Kidney tubule cell (primary cell): ENCODE data around the gene LIMS2.

Experiments used
- DNase-seq: peaks from one replicate; pipeline ENCODE4 v3.0.0-alpha.2; 2018; ENCODE audit warnings: low spot score

LIMS2 gene

DNA sequence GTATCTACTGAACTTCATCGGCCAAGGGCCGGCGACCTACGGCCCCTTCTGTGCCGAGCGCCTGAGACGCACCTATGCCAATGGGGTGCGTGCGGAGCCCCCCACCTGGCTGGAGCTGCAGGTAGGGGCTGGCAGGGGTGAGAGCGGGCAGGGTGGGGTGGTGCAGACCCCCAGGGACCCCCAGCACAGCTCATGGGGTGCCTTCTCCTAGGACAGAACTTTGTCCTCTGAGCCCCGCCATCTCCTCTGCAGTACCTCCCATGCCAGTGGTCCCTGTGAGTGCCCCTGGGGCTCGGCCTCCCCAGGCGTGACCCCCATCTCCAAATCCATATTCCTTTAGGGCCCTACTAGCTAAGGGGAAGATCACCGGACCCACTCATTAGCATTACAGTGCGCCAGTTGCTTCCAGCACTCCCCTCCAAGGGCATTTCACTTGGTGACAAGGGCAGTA is 53.3 kb downstream of the LIMS2 start:
- no peak for DNase-seq

DNA sequence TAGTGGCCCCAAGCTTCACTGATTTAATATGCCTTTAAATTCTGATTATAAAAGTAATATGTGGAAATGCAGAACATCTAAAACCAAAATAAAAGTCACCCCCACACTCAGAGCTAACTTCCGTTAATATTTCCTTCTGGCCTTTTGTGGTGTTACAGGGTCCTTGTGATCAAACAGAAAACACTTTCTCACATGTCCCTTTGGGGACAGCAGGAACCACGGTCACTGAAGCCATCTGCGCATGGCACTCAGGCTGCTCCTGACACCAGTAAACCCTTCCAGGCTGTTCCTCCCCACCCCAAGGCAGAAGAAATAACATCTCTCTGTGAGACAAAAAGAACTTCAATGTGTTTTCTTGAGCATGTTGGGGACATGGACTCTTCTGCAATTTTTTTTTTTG is 54.5 kb downstream of the LIMS2 start:
- DNase-seq: no peak

DNA sequence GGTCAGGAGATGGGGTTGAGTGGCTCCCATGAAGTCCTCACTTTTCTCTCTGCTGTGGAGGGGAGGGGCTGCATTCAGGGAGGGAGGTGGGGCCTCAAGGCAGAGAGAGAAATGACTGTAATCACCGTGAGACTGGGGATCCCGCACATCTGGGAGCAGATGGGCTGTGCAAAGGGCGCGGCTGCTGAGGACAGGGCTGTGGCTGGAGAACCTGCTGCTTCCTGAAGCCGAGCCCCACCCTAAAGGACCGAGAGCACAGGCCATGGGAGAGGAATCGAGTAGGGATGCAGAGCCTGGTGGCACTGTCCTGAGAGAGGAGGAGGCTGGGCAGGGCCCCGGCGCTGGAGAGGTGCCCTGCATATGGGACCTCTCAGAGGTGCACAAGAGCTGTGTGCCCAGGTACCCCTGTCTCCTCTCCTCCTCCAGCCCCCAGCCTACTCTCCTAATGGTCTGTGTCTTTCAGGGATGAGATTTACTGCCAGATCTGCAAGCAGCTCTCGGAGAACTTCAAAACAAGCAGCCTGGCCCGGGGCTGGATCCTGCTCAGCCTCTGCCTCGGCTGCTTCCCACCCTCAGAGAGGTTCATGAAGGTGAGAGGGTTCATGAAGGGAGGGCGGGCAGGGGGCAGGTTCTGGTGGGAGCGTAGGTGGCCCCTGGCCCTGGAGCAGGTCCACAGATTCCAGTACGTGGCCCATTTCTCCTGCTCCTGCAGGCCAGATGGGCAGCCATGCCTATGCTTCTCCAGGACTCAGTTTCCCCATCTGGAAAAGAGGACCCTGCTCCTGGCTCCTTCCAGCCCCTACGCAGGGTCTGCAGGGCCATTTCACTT is 55.2 kb downstream of the LIMS2 start:
- DNase-seq: no peak

DNA sequence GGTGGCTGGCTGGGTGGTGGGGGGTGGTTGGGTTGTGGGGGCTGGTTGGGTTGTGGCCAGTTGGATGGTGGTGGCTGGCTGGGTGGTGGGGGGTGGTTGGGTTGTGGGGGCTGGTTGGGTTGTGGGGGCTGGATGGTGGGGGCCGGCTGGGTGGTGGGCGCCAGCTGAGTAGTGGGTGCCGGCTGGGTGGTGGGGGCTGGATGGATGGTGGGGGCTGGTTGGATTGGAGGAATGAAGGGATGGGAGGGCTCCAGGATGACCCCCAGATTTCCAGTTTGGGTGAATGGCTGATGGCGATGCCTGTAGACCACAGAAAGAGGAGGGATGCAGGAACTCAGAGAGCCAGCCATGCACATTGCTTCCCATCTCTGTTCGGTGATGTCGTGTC is 56.1 kb downstream of the LIMS2 start:
- DNase-seq: no peak

DNA sequence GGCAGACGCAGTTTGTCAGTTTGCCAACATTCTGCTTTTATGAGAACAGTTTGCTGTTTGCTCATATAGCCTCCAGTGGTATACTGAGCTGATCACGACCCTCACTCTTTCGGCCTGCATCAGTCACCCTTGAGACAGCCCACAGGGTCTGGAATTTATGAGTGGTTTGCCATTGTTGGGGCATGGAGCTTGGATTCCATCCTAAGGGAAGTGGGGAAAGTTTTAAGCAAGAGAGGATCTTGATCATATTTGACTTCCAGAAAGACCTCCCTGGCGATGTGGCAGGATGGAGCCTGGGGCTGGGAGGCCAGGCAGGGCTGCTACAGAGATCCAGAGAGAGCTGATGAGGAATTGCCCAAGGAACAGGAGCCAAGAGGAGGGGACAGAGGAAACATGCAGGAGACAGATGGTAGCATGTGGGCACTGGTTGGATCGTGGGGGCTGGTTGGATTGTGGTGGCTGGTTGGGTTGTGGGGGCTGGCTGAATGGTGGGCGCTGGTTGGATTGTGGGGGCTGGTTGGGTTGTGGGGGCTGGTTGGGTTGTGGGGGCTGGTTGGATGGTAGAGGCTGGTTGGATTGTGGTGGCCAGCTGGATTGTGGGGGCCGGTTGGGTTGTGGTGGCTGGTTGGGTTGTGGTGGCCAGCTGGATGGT is 56.7 kb downstream of the LIMS2 start:
- no peak for DNase-seq

DNA sequence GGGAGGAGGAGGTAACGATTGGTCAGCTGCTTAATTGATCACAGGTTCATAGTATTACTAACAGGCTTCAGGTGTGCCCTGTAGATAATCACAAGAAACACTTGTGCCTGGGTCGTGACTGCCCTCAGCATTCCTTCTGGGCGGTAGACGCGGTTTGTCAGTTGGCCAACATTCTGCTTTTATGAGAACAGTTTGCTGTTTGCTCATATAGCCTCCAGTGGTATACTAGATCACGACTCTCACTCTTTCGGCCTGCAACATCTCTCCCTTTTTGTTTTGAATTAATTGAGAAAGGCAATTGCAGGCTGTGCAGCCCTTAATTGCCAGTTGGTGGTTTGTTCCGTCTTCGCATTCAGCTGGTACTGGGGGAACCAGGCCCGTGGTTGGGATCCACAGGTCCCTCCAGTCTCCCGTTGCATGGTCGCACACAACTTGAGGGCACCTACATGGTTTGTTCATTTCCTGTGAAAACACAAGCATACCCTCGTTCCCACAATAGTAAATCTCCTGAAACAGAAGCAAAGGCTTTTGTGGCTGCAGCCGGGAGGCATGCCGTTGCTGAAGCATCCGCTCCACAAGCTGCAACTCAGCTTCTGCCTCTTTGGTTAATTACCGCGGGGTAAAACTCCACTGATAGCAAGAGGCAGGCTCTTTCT is 59.7 kb downstream of the LIMS2 start:
- no peak for DNase-seq

DNA sequence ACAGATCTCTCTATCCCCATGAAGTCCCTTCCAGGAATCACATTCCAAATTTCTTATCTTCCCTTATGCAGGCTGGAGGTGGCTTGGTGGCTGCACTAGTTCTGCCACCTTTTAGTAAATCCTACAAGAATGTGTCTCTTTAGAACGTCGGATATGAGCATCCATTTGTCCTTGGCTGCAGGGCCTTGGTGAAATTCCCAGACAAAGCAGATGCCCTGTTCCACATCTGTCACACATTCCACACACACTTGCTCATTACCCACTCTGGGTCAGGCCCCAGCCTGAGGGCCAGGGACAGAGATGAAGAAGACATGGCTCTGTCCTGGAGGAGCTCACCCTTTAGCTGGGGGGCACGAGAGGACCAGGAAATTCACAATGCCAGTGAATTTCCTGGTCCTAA is 60.6 kb downstream of the LIMS2 start:
- peak; percentile 25 for DNase-seq

DNA sequence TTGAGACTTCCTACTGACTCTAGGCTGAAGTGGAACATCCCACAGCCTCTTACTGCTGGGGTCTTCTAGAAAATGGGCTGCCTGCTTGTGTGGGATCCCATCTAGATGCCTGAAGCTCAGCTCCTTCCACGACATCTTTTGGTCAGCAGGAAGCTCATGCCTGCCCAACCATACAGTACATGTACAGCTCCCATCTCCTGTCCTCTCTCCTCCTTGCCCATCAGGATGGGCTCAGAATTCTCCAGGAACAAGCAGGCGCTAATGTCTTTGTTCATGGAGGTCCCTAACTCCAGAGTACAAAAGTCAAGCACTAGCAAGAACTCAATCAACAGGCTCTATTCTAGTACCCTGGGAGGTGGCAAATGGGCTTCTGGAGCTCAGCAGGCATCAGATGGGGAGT is 61.1 kb downstream of the LIMS2 start:
- DNase-seq: no peak

DNA sequence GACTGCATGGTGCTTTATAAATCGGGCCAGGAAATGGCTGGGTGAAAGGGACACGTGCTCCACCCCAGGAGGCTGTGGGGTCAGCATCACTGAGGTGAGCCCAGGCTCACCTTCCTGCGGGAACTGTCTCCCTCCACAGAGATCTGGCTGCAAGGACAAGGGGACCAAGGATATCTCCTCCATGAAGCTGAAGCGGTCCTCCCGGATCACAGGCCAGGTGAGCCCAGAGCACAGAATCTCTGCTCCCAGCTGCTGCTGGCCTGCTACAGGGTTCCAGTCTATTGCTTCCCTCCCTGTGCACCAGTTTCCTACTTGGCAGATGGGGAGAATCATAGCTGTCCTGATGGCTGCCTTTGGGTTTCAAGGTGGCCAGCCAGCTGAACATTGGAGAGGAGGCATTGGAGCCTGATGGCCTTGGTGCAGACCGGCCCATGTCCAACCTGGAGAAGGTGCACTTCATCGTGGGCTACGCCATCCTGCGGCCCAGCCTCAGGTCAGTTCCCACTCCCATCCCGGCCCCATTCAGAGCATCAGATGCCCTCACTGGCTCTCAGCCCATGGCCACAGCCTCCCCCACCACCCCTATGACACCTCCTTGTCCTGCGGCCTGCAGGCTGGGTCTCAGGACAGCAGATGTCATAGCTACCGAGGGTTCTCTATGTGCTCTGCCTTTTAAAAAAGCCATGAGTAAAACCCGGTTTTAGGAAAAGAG is 63.1 kb downstream of the LIMS2 start:
- DNase-seq: no peak

DNA sequence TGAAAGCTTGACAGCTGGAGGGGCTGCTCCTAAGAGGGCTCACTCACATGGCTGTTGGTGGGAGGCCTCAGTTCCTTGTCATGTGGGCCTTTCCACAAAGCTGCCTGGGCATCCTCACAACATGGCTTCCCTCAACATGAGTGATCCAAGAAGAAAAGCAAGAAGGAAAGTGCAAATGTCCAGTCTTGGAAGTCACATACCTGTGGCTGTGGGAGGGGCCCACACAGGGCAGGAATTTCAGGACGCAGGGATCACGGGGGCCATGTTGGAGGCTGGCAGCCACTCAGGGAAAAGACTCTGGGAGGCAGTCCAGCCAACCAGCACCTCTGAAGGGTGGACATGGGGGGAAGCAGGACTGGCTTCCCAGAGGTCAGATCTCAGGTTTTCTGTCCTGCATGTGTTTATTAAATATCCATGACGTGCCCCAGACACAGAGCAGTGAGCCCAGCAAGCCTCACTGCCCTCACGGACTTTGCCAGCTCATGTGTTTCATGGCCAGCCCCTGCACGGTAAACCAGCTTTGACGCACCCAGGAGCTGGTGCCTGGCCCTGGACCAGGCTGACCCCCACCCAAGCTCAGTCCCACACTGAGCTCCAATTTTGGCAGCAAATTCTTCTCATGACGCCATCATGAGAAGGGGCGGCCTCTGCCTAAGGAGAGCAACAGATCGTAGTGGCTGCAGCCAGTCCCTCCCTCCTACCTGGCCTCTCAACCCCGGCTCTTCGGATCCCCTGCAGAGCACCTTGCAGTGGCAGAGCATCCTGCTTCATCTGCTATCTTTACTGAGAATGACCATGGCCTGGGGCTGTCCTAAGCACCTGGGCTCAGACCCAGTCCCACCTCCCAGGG is 64.0 kb downstream of the LIMS2 start:
- no peak for DNase-seq

DNA sequence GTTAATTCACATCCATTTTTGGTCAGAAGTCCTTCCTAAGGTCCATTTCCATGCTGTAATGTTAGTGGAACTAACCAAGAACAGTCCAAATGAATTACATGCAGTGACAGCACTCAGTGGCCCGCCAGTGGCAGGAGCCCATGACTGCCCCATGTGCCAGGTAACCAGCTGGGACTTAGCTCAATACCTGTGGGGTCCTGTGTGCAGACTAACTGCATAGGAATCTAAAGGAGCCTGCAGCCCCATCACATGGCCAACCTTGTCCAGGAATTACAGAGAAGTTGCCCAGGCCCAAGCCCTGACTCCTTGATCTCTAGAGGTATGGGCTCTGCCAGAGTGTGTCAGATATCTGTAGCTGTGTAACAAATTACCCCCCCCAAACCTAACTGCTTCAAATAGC is 64.8 kb downstream of the LIMS2 start:
- DNase-seq: no peak

DNA sequence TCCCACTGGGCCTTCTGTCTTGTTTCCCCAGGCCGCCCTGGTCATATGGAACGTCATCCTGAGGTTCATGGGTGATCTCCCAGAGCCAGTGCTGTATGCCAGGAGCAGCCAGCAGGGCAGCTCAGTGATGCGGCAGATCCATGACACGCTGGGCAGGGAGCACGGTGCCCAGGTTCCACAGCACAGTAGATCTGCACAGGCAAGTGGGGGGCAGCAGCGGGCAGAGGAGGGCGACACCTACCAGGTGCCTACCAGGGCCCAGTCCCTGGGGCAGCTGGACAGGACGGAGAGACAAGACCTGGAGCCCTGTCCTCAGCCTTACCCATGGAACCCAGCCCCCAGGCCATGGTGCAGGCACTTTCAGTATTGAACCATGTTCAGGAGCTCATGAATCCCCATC is 65.5 kb downstream of the LIMS2 start:
- DNase-seq: no peak

DNA sequence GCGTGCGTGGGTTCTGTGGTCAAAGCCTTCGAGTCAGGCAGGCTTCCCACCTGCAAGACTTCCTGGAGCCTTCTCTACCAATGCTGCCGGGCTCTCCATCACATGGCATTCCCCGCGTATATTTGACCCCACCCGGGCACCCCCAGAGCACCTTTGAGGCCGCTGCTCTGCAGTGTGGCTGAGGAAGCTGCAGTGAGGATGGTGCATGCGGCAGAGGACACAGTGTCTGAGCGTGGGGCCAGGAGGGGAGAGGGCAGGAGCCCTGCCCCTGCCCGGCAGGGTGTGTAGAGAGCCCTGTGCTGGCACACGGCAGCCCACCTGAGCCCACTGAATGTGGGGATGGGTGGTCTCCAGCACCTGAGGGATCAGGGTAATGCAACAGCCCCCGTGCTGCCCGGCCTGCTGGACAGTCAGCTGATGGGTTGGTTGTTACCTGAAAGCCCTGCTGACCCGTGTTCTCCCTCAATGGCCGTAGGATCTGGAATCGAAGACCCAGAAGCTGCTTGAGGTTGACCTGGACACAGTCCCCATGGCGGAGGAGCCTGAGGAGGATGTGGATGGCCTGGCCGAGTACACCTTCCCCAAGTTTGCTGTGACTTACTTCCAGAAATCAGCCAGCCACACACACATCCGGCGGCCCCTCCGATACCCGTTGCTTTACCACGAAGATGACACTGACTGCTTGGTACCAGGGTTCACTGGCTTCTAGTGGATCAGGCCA is 66.1 kb downstream of the LIMS2 start:
- no peak for DNase-seq

DNA sequence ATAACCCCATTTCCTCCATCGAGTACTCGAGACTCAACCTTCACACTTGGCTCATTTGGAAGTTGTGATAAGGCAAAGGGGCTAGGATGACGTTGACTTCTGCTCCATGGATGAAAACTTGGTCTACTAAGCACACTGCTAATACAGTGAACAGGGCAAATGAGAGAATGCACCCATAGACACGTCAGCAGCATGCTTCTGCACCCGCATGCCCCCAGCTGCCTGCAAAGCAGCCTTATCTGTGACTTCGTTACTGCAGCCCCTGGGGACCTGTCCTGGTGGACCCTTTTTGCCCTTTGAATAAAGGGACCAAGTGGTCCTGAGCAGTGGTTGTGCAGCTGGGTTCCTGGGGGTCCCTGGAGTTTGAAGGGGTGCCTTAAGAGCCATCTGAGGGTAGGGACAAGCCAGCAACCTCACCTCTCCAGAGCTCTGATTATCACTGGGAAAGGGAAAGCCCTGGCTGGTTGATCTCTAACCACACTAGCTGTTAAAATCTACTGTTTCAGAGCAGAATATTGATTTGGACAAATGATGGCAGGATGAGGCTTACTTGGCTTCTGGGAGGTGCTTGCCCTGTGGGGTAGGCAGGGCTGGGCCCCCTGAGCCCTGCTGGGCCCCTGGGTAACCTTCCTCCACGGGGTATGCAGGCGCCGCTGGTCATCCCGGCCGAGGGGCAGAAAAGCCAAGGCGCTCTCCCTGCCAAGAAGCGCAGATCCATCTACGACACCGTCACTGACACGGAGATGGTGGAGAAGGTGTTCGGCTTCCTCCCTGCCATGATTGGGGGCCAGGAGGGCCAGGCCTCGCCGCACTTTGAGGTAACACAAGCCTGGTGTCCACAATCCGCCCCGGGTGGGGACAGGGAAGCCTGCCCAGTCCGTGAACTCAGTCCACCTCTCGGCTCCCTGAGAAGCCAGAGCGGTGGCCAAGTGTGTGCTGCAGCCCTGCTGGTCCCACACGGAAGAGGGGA is 67.0 kb downstream of the LIMS2 start:
- DNase-seq: no peak

DNA sequence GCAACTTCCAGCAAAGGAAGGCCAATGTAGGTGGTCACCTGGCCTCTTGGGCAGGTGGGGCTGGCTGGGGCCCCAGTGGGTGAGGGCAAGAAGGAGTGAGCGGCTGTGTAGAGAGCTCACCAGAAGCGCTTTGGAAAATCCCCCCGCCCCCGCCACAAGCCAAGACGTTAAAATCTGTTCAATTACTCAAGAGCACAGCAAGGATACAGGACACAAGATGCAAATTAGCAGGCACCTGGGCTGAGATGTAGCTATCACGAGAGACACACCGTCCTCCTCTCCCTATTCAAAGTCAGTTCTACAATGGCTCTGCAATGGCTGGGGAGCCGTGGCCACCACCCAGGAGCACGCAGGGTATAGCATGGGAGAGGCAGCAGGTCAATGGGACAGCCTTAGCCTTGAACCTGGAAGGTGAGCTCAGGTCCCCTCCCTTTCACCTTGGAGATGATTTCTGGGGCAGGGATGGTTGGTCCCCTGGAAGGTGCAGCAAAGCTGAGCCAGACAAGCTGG is 67.9 kb downstream of the LIMS2 start:
- DNase-seq: no peak

DNA sequence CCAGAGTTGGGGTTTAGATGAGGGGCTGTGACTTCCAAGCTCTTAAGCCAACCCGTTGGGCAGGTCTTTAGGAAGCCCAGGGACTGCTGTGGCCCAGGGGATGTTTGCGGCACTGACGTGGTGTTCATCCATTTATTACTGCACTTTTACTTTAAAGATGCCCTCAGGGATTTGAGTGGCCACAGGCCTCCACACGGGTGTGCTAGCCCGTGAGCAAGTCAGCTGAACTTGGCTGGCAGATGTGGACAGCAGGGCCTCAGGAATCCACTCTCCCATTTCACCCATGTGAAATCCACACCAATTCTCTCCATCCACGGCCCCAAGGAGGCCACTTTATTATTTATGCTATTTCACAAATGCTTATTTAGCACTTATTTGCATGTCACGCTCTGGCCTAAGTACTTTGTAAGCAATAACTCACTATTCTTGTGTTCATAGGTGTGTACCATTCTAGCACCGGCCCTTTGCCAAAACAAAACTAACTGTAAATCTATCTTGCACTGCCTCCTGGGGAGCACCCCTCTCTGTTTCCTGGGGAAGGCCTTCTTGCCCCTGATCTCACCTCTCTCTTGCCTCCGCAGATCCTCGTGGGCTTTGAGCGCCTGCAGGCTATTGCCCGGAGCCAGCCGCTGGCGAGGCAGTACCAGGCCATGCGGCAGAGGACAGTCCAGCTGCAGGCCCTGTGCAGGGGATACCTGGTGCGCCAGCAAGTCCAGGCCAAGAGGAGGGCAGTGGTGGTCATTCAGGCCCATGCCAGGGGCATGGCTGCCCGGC is 68.5 kb downstream of the LIMS2 start:
- DNase-seq: no peak

DNA sequence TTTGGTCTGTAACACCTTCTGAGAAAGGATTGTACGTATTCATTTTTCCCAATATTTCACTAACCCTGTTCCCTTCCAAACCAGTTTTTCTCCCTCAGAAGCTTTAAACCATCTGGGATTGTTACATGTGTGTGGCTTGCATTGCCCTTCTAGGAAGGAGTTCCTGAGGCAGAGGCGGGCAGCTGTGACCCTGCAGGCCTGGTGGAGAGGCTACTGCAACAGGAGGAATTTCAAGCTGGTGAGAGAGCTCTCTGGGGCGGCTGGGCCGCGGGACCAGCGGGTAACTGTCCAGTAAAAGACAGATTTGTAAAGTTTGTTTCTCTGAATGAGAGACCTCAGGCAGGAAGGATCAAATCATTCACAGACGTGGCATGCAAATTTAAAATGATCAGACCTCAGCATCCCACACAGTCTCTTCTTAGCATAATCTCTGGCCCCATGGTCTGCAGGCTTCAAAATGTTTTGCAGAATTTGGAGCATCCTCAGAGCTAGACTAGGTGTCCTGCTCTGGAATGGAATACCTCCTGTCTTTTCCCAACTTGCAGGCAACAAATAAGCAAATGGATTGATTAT is 69.6 kb downstream of the LIMS2 start:
- DNase-seq: no peak

DNA sequence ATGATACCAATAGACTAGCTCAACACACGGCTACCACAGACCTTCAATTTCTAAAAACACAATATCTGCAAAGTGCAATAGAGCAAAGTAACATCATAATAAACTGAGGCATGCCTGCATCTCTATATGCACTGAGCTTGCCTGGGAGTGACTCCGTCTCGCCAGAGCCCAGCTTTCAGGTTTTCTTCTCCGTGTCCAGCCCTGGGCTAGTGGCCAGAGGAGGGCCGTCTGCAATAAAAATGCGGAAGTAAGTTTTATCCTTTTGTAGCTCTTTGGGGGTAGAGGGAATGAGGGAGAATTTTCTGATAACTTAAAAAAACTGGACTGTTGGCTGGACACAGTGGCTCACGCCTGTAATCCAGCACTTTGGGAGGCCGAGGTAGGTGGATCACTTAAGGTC is 70.3 kb downstream of the LIMS2 start:
- DNase-seq: no peak
